Panc1 (cell line): ENCODE results near the gene SAMD4B. TPM values are rescaled to one million over a fixed set of nuclear protein-coding genes. Genes with fewer than 3 reads are reported as not detected.
A peak's percentile ranks its signal among the peaks of the same experiment; 100 is the strongest.

Experiments used
- ATAC-seq: fragments of 200-7000 bp; cut with Tn5 transposase; 2 replicates; pipeline ENCODE4 v1.9.1; 2020; ENCODE audit warnings: mild to moderate bottlenecking, moderate library complexity
- BruUV-seq: library from RNA; stranded (reverse); fragments of 400-500 nt; replicated peaks from 2 replicates; lab custom pipeline; 2021; lab: Mats Ljungman, UMichigan
- CTCF ChIA-PET: fragments of 300-600 bp; sonication (Branson Sonifier 250); formaldehyde crosslinking; loops from one replicate; lab custom pipeline; 2022; ENCODE audit warnings: antibody characterized with exemption; lab: Charles Lee
- POLR2A ChIA-PET: fragments of 300-600 bp; sonication (Branson Sonifier 250); formaldehyde crosslinking; loops from one replicate; lab custom pipeline; 2022; ENCODE audit warnings: antibody characterized with exemption; lab: Charles Lee
- DNase-seq: peaks from one replicate; pipeline ENCODE4 v3.0.0-alpha.2; 2010; ENCODE audit warnings: low read depth, low spot score
- H3K27ac ChIP-seq: 2 replicates; pipeline ENCODE4 v1.5.1; 2011; ENCODE audit warnings: mild to moderate bottlenecking, low read length, inconsistent platforms
- H3K27me3 ChIP-seq: fragments of 200-500 bp; sonication (Bioruptor generic); 2 replicates; pipeline ENCODE4 v1.6.0; 2014; ENCODE audit warnings: low read length, inconsistent platforms; ENCODE audit not compliant: control insufficient read depth, insufficient read depth
- H3K36me3 ChIP-seq: fragments of 200-500 bp; sonication (Bioruptor generic); 2 replicates; pipeline ENCODE4 v1.5.1; 2014; ENCODE audit warnings: inconsistent platforms, mild to moderate bottlenecking, low read length, moderate library complexity; ENCODE audit not compliant: control insufficient read depth, insufficient read depth
- H3K4me1 ChIP-seq: 2 replicates; pipeline ENCODE4 v1.5.1; 2011; ENCODE audit warnings: inconsistent platforms, mild to moderate bottlenecking, low read length, moderate library complexity; ENCODE audit not compliant: control insufficient read depth, insufficient read depth
- H3K4me3 ChIP-seq, 2 experiments: 2 replicates each; pipeline ENCODE4 v1.5.1; 2011 to 2012; ENCODE audit warnings: low read depth in 2 of 2, low read length in 2 of 2, mild to moderate bottlenecking in 2 of 2, inconsistent platforms in 1 of 2, moderate library complexity in 1 of 2
- H3K9me3 ChIP-seq: fragments of 200-500 bp; sonication (Bioruptor generic); 2 replicates; pipeline ENCODE4 v1.5.1; 2014; ENCODE audit warnings: low read depth, mild to moderate bottlenecking, inconsistent platforms, low read length, moderate library complexity; ENCODE audit not compliant: control insufficient read depth, insufficient read depth
- CTCF ChIP-seq: fragments of 450-650 bp; IDR thresholded peaks from 2 replicates; pipeline ENCODE4 v1.5.1; 2017; ENCODE audit warnings: mild to moderate bottlenecking
- POLR2AphosphoS5 ChIP-seq: IDR thresholded peaks from 2 replicates; pipeline ENCODE4 v1.6.1; 2012; ENCODE audit warnings: mild to moderate bottlenecking, low read depth, low read length, moderate library complexity
- REST ChIP-seq, 2 experiments: IDR thresholded peaks; 2 replicates each; pipeline ENCODE4 v1.6.1; 2011 to 2012; ENCODE audit warnings: low read depth in 2 of 2, control low read depth in 1 of 2, low read length in 1 of 2, mild to moderate bottlenecking in 1 of 2, moderate library complexity in 1 of 2; ENCODE audit not compliant: insufficient read depth in 1 of 2
- SIN3A ChIP-seq: IDR thresholded peaks from 2 replicates; pipeline ENCODE4 v1.6.1; 2012; ENCODE audit warnings: low read depth, mild to moderate bottlenecking, low read length, moderate library complexity, borderline replicate concordance; ENCODE audit not compliant: insufficient read depth
- TCF7L2 ChIP-seq: IDR thresholded peaks from 2 replicates; pipeline ENCODE4 v1.6.1; 2011; ENCODE audit warnings: mild to moderate bottlenecking, low read depth, low read length, inconsistent platforms
- in situ Hi-C: cut with HindIII; loops from 2 replicates; pipeline ENCODE4 v1.10.0; 2016; ENCODE audit warnings: low sequenced_read_pairs, low pct_unique_long_range_greater_than_20kb
- intact Hi-C: fragments of 100-400 bp; cut with micrococcal nuclease; formaldehyde crosslinking; loops from one replicate; pipeline ENCODE4 v1.10.0; 2022; ENCODE audit not compliant: unreplicated experiment
- total RNA-seq: library from RNA; stranded (reverse); gene quantifications from one replicate; pipeline ENCODE4 v1.2.1, GENCODE V29; 2021; ENCODE audit not compliant: unreplicated experiment

The SAMD4B gene
- total RNA-seq, 1 experiment from 2014 or later = 1,339 TPM

GRCh38 chr19:39413272-39413910 lies 71.2 kb downstream of the SAMD4B start:
- H3K27ac ChIP-seq = peak overlapping the region; percentile 92
- peaks cover 56% of the 10 kb centered on the region for H3K4me1 ChIP-seq
- no TSS peak for BruUV-seq
- ChIA-PET POLR2A (interaction anchor here (0.6 to 8.9 kb wide), 13 partner anchors 10 to 354 kb away, joined by 3 to 230 read pairs (median 9); partner anchors contain the start of genes DLL3, MED29, PAF1 and RPS16), CTCF (interaction anchor here (0.6 to 6.8 kb wide), 15 partner anchors 12 to 378 kb away, joined by 3 to 147 read pairs (median 5); partner anchors contain the start of genes RPS16, SAMD4B and TIMM50)
- TF ChIP-seq POLR2AphosphoS5 = no peak
- TF ChIP-seq REST (IDR thresholded peaks at IDR 0.05; ENCODE audit: insufficient read depth in 1 of 2, low read depth in 2 of 2, low read length in 1 of 2) = no peak
- TF ChIP-seq SIN3A = no peak
- no peak for TF ChIP-seq TCF7L2
- TF ChIP-seq CTCF = no peak
- intact Hi-C loops (loop anchor here (5.0 to 10.0 kb wide), 2 partner anchors 201 to 439 kb away; partner anchors contain the start of gene FBXO17), in situ Hi-C loops (no loop called here)
- H3K27me3 ChIP-seq = no peaks in the 10 kb centered on the region
- peak overlapping the region; percentile 42 to 55 for H3K4me3 ChIP-seq
- peaks cover 33% of the 10 kb centered on the region for H3K36me3 ChIP-seq
- DNase-seq = no peak
- no peaks in the 10 kb centered on the region for H3K9me3 ChIP-seq
- peak; percentile 2 for ATAC-seq

- H3K27ac ChIP-seq = peak overlapping the region; percentile 92
- intact Hi-C loops (loop anchor here (5.0 to 10.0 kb wide), 2 partner anchors 202 to 439 kb away; partner anchors contain the start of gene FBXO17), in situ Hi-C loops (no loop called here)
- H3K27me3 ChIP-seq = no peaks in the 10 kb centered on the region
- peak overlapping the region; percentile 42 to 55 for H3K4me3 ChIP-seq
- POLR2A ChIA-PET = interaction anchor here (0.5 to 8.9 kb wide), 18 partner anchors 10 to 848 kb away, joined by 3 to 230 read pairs (median 9); partner anchors contain the start of genes DLL3, MED29, PAF1 and RPS16
- no TSS peak for BruUV-seq
- no peak for DNase-seq
- peak; percentile 1 for ATAC-seq
- no peaks in the 10 kb centered on the region for H3K9me3 ChIP-seq
- peaks cover 49% of the 10 kb centered on the region for H3K4me1 ChIP-seq
- TF ChIP-seq POLR2AphosphoS5 (no peak), SIN3A (no peak), REST (IDR thresholded peaks at IDR 0.05; ENCODE audit: insufficient read depth in 1 of 2, low read depth in 2 of 2, low read length in 1 of 2) (no peak), CTCF (no peak), TCF7L2 (no peak)
- CTCF ChIA-PET = interaction anchor here (0.6 to 6.8 kb wide), 19 partner anchors 12 to 377 kb away, joined by 3 to 147 read pairs (median 5); partner anchors contain the start of genes EID2B, RPS16, SAMD4B and TIMM50
- H3K36me3 ChIP-seq = peaks cover 36% of the 10 kb centered on the region
Measured at GRCh38 chr19:39413911-39414608, 71.8 kb downstream of the SAMD4B start.
